Measurements from ENCODE around the gene MMP15. TPM values are rescaled to one million over a fixed set of nuclear protein-coding genes. Genes with fewer than 3 reads are reported as not detected.

Gene MMP15
- polyA plus RNA-seq, 1 of the 3 experiments (the other 2 are of a cell fraction) = 3.1 TPM

- no peaks in the 10 kb centered on the region for H3K9me3 ChIP-seq
- no peaks in the 10 kb centered on the region for H3K79me2 ChIP-seq (ENCODE audit: insufficient read depth)
- no peak overlapping the region for H2AFZ ChIP-seq (ENCODE audit: low read depth)
- no peak for TF ChIP-seq RAD21 (IDR thresholded peaks at IDR 0.05; ENCODE audit: low read length)
- no peak for TF ChIP-seq SMC3 (IDR thresholded peaks at IDR 0.05; ENCODE audit: low read depth, low read length)
- TF ChIP-seq, protein P1, sequence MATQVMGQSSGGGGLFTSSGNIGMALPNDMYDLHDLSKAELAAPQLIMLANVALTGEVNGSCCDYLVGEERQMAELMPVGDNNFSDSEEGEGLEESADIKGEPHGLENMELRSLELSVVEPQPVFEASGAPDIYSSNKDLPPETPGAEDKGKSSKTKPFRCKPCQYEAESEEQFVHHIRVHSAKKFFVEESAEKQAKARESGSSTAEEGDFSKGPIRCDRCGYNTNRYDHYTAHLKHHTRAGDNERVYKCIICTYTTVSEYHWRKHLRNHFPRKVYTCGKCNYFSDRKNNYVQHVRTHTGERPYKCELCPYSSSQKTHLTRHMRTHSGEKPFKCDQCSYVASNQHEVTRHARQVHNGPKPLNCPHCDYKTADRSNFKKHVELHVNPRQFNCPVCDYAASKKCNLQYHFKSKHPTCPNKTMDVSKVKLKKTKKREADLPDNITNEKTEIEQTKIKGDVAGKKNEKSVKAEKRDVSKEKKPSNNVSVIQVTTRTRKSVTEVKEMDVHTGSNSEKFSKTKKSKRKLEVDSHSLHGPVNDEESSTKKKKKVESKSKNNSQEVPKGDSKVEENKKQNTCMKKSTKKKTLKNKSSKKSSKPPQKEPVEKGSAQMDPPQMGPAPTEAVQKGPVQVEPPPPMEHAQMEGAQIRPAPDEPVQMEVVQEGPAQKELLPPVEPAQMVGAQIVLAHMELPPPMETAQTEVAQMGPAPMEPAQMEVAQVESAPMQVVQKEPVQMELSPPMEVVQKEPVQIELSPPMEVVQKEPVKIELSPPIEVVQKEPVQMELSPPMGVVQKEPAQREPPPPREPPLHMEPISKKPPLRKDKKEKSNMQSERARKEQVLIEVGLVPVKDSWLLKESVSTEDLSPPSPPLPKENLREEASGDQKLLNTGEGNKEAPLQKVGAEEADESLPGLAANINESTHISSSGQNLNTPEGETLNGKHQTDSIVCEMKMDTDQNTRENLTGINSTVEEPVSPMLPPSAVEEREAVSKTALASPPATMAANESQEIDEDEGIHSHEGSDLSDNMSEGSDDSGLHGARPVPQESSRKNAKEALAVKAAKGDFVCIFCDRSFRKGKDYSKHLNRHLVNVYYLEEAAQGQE (IDR thresholded peaks at IDR 0.05; ENCODE audit: low read depth, low read length) = no peak
- no peak for TF ChIP-seq EZH2phosphoT487 (IDR thresholded peaks at IDR 0.05; ENCODE audit: borderline replicate concordance, low read depth)
- TF ChIP-seq CTCF (IDR thresholded peaks at IDR 0.05) = no peak
- no peak for TF ChIP-seq TCF12 (IDR thresholded peaks at IDR 0.05)
- no peaks in the 10 kb centered on the region; a peak in 1 of 4 replicates for H3K4me1 ChIP-seq (ENCODE audit: control insufficient read depth in 1 of 2, insufficient read depth in 2 of 2, low read depth in 1 of 2, low read length in 1 of 2)
- H4K20me1 ChIP-seq (ENCODE audit: insufficient read depth) = no peaks in the 10 kb centered on the region
- 87% methylated on average over 8 of the region's 9 CpGs for WGBS (ENCODE audit: low lambda C conversion rate)
- H3K9me2 ChIP-seq = no peaks in the 10 kb centered on the region
- no peak overlapping the region for H3K4me2 ChIP-seq
- ChIA-PET POLR2A (no interaction called here), CTCF (interaction anchor here (0.6 to 1.5 kb wide), 2 partner anchors 12 to 154 kb away, joined by 3 to 4 read pairs; no protein-coding TSS in a partner anchor)
- DNase-seq = peak; percentile 25
- no peak overlapping the region for H3K27ac ChIP-seq (ENCODE audit: low read depth in 2 of 2, low read length in 1 of 2)
- H3K4me3 ChIP-seq (ENCODE audit: low read depth in 2 of 2, low read length in 1 of 2) = no peak overlapping the region
- no peaks in the 10 kb centered on the region for H3K27me3 ChIP-seq (ENCODE audit: insufficient read depth)
- no peaks in the 10 kb centered on the region for H3K36me3 ChIP-seq (replicated peaks in 1 of 2; ENCODE audit: control insufficient read depth in 1 of 2, insufficient read depth in 2 of 2, low read length in 1 of 2)
- no peaks in the 10 kb centered on the region for H3F3A ChIP-seq (replicated peaks; ENCODE audit: insufficient read depth)
- H3K9ac ChIP-seq = no peak overlapping the region
Measured at GRCh38 chr16:58044266-58045019, 18.9 kb downstream of the MMP15 start.

DNA sequence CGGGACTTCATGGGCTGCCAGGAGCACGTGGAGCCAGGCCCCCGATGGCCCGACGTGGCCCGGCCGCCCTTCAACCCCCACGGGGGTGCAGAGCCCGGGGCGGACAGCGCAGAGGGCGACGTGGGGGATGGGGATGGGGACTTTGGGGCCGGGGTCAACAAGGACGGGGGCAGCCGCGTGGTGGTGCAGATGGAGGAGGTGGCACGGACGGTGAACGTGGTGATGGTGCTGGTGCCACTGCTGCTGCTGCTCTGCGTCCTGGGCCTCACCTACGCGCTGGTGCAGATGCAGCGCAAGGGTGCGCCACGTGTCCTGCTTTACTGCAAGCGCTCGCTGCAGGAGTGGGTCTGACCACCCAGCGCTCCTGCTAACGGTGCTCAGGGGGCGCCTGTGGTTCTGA, 19.5 kb downstream of the MMP15 start:
- no peak for TF ChIP-seq SIN3A (IDR thresholded peaks at IDR 0.05; ENCODE audit: borderline replicate concordance, low read depth, low read length)
- no peak for TF ChIP-seq YY1 (IDR thresholded peaks at IDR 0.05; ENCODE audit: low read depth)
- no peak for TF ChIP-seq NFIC (IDR thresholded peaks at IDR 0.05; ENCODE audit: borderline replicate concordance)
- TF ChIP-seq CHD2 (IDR thresholded peaks at IDR 0.05; ENCODE audit: low read length, partially characterized antibody) = no peak
- no peak for TF ChIP-seq ZBTB33 (IDR thresholded peaks at IDR 0.05; ENCODE audit: borderline replicate concordance, low read depth)
- no peak for TF ChIP-seq NRF1 (IDR thresholded peaks at IDR 0.05; ENCODE audit: low read depth, low read length)
- no peak for TF ChIP-seq RCOR1 (IDR thresholded peaks at IDR 0.05; ENCODE audit: low read length)
- no peak for TF ChIP-seq USF2 (IDR thresholded peaks at IDR 0.05; ENCODE audit: borderline replicate concordance, low read depth, low read length)
- no peak for TF ChIP-seq MXI1 (IDR thresholded peaks at IDR 0.05; ENCODE audit: low read depth, low read length)
- H3K4me1 ChIP-seq (ENCODE audit: control insufficient read depth in 1 of 2, insufficient read depth in 2 of 2, low read depth in 1 of 2, low read length in 1 of 2) = no peaks in the 10 kb centered on the region; a peak in 1 of 4 replicates
- no peak overlapping the region for H3K4me2 ChIP-seq
- no peak overlapping the region for H3K9ac ChIP-seq
- no peak for DNase-seq
- H4K20me1 ChIP-seq (ENCODE audit: insufficient read depth) = no peaks in the 10 kb centered on the region
- no peaks in the 10 kb centered on the region for H3K79me2 ChIP-seq (ENCODE audit: insufficient read depth)
- H3K27me3 ChIP-seq (ENCODE audit: insufficient read depth) = no peaks in the 10 kb centered on the region
- H3F3A ChIP-seq (replicated peaks; ENCODE audit: insufficient read depth) = no peaks in the 10 kb centered on the region
- H3K36me3 ChIP-seq (replicated peaks in 1 of 2; ENCODE audit: control insufficient read depth in 1 of 2, insufficient read depth in 2 of 2, low read length in 1 of 2) = no peaks in the 10 kb centered on the region
- 84% methylated on average over 21 of the region's 31 CpGs for whole genome bisulfite sequencing (ENCODE audit: low lambda C conversion rate)
- no peak overlapping the region for H2AFZ ChIP-seq (ENCODE audit: low read depth)
- H3K9me2 ChIP-seq = no peaks in the 10 kb centered on the region
- ChIA-PET CTCF (no interaction called here), POLR2A (no interaction called here)
- H3K27ac ChIP-seq (ENCODE audit: low read depth in 2 of 2, low read length in 1 of 2) = no peak overlapping the region
- no peaks in the 10 kb centered on the region for H3K9me3 ChIP-seq
- no peak overlapping the region for H3K4me3 ChIP-seq (ENCODE audit: low read depth in 2 of 2, low read length in 1 of 2)
